C4-2B (cell line): ENCODE data around the gene CALHM6.

Experiments used
- ZFX ChIP-seq: fragments of 450-650 bp; IDR thresholded peaks from 2 replicates; pipeline ENCODE4 v1.6.1; 2017
- TF ChIP-seq, protein P1 (sequence below): fragments of 450-650 bp; conservative IDR thresholded peaks from 2 replicates; pipeline ENCODE4 v1.5.1; 2017; ENCODE audit warnings: mild to moderate bottlenecking

DNA sequence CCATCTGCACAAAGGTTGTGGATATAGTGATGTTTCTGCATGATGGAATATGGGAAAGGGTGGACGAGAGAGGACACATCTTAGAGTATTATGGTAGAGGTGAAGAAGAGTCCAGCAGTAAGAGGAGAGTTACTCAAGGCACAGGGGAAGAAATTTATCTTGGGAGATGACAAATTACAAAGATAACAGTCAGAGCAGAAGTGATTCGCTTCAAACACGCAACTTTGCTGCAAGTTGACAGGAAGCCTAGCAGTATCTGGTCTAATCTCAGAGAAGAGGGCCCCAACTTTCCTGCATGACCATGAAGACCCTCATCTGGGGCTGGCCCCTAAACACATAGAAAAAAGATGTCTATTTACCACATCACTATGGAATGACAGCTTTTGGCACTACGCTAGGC is 1.2 kb upstream of the CALHM6 start:
- TF ChIP-seq, protein P1, sequence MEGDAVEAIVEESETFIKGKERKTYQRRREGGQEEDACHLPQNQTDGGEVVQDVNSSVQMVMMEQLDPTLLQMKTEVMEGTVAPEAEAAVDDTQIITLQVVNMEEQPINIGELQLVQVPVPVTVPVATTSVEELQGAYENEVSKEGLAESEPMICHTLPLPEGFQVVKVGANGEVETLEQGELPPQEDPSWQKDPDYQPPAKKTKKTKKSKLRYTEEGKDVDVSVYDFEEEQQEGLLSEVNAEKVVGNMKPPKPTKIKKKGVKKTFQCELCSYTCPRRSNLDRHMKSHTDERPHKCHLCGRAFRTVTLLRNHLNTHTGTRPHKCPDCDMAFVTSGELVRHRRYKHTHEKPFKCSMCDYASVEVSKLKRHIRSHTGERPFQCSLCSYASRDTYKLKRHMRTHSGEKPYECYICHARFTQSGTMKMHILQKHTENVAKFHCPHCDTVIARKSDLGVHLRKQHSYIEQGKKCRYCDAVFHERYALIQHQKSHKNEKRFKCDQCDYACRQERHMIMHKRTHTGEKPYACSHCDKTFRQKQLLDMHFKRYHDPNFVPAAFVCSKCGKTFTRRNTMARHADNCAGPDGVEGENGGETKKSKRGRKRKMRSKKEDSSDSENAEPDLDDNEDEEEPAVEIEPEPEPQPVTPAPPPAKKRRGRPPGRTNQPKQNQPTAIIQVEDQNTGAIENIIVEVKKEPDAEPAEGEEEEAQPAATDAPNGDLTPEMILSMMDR = no peak
- TF ChIP-seq ZFX = no peak
